Stimulated activated naive CD8-positive, alpha-beta T cell treated with anti-CD3 and anti-CD28 coated beads, Interleukin-15, Interleukin-2, amounts not matched to agents 100 ng/mL and 50 ng/mL, for 24 hours (primary cell): ENCODE data around the gene SNRNP70.

ENCODE experiments used
- H3K27ac Mint-ChIP-seq: one replicate; pipeline ENCODE4 v1.8.0; 2021; ENCODE audit warnings: mild to moderate bottlenecking, mixed read lengths
- H3K27me3 Mint-ChIP-seq: one replicate; pipeline ENCODE4 v1.8.0; 2021; ENCODE audit warnings: mixed read lengths
- H3K36me3 Mint-ChIP-seq: one replicate; pipeline ENCODE4 v1.8.0; 2021; ENCODE audit warnings: low read depth, mixed read lengths
- H3K4me1 Mint-ChIP-seq: one replicate; pipeline ENCODE4 v1.8.0; 2021; ENCODE audit warnings: low read depth, mixed read lengths
- H3K4me3 Mint-ChIP-seq: one replicate; pipeline ENCODE4 v1.8.0; 2021; ENCODE audit warnings: mild to moderate bottlenecking, mixed read lengths
- H3K9me3 Mint-ChIP-seq: one replicate; pipeline ENCODE4 v1.8.0; 2021; ENCODE audit warnings: mixed read lengths

SNRNP70 gene

DNA sequence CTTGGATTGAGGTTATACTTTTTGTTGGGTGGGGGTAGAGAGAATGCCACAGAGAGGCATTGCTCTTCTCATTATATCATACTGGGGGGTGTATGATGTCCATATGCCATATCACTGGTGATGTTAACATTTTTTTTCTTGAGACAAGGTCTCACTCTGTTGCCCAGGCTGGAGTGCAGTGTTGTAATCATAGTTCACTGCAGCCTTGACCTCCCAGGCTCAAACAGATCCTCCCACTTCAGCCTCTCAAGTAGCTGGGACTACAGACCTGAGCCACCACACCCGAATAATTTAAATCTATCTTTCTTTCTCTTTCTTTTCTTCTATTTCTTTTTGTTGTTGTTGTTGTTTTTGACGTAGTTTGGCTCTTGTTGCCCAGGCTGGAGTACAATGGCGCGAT, 4.9 kb upstream of the SNRNP70 start:
- peaks cover 7% of the 10 kb centered on the region for H3K27me3 Mint-ChIP-seq
- no peak overlapping the region for H3K27ac Mint-ChIP-seq
- peaks cover 10% of the 10 kb centered on the region for H3K4me1 Mint-ChIP-seq

DNA sequence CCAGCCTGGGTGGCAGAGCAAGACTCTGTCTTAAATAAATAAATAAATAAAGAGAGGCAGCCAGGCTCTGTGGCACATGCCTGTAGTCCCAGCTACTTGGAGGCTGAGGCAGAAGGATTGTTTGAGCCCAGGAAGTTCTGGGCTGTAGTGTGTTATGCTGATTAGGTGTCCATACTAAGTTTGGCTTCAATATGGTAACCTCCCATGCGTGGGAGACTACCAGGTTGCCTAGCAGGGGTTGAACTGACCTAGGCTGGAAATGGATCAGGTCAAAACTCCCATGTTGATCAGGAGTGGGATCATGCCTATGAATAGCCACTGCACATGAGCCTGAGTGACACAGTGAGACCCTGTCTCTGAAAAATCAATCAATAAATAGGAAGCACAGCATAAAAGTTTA, 4.0 kb upstream of the SNRNP70 start:
- Mint-ChIP-seq H3K36me3 (peaks cover 10% of the 10 kb centered on the region), H3K9me3 (no peaks in the 10 kb centered on the region), H3K27ac (no peak overlapping the region), H3K4me3 (no peak overlapping the region), H3K27me3 (peaks cover 3% of the 10 kb centered on the region), H3K4me1 (peaks cover 15% of the 10 kb centered on the region)

More for the DNA sequence above, 4.9 kb upstream of the SNRNP70 start:
- Mint-ChIP-seq H3K36me3 (peaks cover 4% of the 10 kb centered on the region), H3K4me3 (no peak overlapping the region), H3K9me3 (no peaks in the 10 kb centered on the region)

DNA sequence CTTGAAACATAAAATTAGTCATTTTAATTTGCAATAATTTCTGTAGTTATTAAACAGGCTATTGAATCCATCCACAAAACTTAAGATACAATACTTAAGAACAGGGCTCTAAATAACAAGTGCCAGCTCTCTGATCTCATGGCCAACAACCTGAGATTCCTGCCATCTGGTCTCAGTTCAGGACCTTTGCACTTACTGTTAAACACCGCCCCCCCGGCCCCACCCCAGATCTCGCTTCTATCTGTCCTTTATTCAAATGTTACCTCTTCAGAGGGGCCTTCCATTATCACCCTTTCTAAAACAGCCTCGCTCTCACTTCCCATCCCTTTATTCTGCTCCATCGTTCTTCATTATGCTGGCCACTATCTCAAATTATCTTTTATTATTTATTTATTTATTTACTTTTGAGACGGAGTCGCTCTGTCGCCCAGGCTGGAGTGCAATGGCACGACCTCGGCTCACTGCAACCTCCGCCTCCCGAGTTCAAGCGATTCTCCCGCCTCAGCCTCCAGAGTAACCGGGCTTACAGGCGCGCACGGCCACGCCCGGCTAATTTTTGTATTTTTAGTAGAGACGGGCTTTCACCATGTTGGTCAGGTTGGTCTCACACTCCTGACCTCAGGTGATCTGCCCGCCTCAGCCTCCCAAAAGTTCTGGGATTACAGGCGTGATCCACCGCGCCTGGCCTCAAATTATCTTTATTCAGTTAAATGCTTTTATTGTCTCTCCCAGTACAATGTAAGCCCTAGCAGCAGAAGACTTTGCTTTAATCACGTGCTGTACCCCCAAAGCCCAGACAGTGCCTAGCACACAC, 838 bp upstream of the SNRNP70 start:
- Mint-ChIP-seq H3K27me3 (no peaks in the 10 kb centered on the region), H3K36me3 (peaks cover 29% of the 10 kb centered on the region), H3K4me3 (peak overlapping the region; percentile 95), H3K4me1 (peaks cover 41% of the 10 kb centered on the region), H3K9me3 (no peaks in the 10 kb centered on the region), H3K27ac (peak overlapping the region; percentile 94)

DNA sequence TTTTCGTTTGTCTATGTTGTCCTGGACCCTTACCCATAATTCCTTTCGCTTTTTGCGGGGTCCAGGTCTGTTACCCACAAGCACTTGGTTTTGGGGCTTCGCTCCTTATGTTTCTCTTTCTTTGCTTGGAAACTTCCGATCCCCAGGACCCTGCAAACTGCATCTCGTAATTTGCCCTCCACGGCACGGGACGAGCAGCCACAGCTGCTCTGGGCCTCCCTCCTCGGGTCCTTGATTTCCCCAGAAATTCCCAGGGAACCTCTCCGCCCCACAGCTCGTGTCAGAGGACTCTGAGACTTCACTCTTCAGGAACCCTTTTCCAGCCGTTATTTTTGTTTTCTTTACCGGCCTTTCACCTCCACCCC, 599 bp downstream of the SNRNP70 start:
- H3K27ac Mint-ChIP-seq: peak overlapping the region; percentile 94
- H3K9me3 Mint-ChIP-seq: no peaks in the 10 kb centered on the region
- no peaks in the 10 kb centered on the region for H3K27me3 Mint-ChIP-seq
- H3K4me1 Mint-ChIP-seq: peaks cover 50% of the 10 kb centered on the region
- peak overlapping the region; percentile 95 for H3K4me3 Mint-ChIP-seq
- peaks cover 41% of the 10 kb centered on the region for H3K36me3 Mint-ChIP-seq

DNA sequence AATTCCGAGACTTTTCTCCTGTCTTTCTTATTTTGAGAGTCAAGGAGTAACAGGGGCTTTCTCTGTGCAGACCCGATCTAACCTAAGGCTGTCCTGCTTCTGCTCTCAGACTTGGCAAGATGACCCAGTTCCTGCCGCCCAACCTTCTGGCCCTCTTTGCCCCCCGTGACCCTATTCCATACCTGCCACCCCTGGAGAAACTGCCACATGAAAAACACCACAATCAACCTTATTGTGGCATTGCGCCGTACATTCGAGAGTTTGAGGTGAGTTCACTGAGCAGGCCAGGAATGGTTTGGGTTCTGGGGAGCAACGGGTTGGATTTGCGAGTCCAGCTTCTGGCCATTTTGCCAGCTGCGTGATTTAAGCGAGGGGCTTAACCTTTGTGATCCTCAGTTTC, 1.0 kb downstream of the SNRNP70 start:
- Mint-ChIP-seq H3K9me3 (no peaks in the 10 kb centered on the region), H3K27me3 (no peaks in the 10 kb centered on the region), H3K36me3 (peaks cover 44% of the 10 kb centered on the region), H3K27ac (peak overlapping the region; percentile 94), H3K4me3 (peak overlapping the region; percentile 95), H3K4me1 (peaks cover 53% of the 10 kb centered on the region)

DNA sequence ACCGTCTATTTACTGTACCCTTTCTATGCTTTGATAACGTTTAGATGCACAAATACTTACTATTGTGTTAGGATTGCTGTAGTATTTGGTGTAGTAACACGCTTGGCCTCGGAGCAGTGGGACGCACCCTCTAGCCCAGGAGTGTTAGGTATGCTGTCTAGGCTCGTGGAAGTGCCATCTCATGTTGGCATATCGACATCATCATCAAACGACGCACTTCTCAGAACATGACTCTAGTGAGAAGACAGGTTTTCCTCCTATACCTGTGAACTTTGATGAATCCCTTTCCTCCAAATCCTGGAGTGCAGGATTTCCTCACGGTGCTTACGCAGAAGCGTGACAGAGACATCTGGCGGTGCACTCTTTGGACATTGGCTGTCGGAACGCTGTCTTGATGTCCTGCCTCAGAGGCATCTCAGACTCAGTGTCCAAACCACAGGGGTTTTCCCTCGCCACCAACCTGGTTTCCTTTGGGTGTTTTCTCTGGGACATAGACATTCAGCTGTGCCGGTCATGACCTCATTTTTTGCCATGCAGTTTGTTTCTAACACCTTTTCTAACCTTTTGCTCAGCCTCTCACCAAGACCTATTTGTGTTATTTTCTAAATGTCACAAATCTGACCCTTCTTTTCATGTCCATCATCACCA, 6.3 kb downstream of the SNRNP70 start:
- Mint-ChIP-seq H3K27ac (peak overlapping the region; percentile 59), H3K9me3 (no peaks in the 10 kb centered on the region), H3K36me3 (peaks cover 66% of the 10 kb centered on the region), H3K27me3 (no peaks in the 10 kb centered on the region), H3K4me3 (no peak overlapping the region), H3K4me1 (peaks cover 44% of the 10 kb centered on the region)

DNA sequence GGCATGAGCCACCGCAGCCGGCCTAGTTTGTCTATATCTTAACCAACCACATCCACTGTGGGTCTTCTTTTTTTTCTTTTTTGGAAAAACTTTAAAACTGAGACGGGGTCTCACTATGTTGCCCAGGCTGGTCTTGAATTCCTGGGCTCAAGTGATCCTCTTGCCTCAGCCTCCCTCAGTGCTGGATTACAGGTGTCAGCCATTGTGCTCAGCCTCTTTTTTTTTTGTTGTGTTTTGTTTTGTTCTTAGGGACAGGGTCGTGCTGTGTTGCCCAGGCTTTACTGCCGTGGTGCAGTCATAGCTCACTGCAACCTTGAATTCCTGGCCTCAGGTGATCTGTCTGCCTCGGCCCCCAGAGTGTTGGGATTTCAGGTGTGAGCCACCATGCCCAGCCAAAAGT, 7.4 kb downstream of the SNRNP70 start:
- peaks cover 65% of the 10 kb centered on the region for H3K36me3 Mint-ChIP-seq
- peaks cover 32% of the 10 kb centered on the region for H3K4me1 Mint-ChIP-seq
- no peak overlapping the region for H3K4me3 Mint-ChIP-seq
- H3K27ac Mint-ChIP-seq: no peak overlapping the region
- no peaks in the 10 kb centered on the region for H3K27me3 Mint-ChIP-seq
- H3K9me3 Mint-ChIP-seq: no peaks in the 10 kb centered on the region

DNA sequence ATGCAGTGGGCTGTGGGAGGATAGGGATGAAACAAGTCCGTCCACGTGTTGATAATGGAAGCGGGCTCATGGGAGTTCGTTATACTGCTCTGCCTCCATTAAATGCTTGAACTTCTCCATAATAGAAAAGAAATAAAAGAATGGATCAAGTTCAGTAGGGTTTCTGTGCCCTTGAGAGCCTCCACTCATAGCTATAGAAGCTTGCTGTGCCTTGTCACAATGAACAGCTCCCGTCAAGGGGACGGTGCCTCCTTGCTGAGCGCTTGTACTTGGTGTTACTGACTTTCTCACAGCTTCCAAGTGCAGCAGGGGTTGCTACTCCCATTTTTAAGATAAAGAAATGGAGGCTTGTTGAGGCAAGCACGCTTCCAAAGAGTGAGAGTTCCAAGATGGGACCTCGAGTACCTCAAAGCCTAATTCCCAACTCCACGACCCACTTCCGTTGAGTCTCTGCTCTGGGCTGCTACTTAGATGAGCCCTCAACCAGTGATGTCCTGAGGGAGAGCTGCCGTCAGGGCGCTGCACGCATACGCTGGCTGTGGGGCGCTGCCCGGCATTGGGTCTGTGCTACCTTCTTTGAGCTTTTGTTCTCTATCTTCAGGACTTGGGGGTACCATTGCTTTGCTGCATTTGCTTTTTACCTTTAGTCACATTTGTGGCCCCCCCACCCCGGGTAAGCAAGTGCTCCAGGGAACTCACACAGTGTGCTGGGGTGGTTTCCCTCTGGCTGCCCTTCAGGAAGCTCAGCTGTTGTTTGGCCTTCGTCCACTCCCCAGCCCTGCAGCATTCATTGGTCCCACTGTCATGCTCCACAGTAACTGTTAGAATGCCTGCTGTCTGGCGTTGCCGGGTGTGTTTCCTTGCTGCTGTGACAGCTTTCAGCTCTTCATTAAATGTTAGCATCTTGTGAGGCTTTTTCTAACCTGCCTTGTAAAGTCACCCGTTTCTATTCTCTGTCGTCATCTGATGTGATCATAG, 9.5 kb downstream of the SNRNP70 start:
- Mint-ChIP-seq H3K36me3 (peaks cover 71% of the 10 kb centered on the region), H3K4me3 (no peak overlapping the region), H3K27ac (peak overlapping the region; percentile 21)

DNA sequence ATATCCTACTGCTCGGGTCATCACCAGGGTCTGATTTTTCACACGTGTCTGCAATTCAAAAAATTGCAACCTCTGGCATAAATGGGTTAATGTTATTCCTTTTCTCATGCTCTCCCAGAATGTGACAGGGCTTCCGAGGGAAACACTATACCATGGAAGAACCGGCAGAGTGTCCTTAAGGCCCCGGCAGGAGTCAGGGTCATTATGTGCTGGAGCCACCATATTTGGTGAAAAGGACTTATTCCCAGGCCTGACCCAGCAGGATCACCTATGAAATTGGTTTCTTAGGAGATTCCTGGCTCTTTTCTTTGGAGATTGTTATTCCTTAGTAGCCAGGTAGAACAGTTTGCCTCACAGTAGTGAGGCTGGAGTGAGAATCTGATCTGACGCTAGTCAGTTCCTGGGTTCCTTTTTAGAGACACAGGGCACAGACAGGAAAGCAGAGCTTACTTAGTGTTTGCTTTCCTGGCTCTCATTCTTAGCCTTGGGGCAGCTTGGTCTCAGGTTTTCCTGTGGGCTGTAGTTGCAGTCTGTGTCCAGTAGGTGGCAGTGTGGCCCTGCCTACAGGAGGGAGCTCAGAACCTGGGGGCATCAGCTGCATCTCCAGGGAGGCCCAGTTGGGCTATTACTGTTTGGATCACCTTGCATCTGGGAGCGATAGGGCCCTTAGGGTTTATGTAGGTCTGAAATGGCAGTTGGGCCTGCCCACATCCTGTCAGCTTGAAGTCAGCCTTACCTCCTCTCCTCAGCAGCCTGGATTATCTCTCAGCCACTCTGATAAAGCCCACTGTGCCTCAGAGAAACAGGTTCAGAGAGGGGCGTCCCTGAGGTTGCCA, 12.4 kb downstream of the SNRNP70 start:
- Mint-ChIP-seq H3K27me3 (no peaks in the 10 kb centered on the region), H3K27ac (no peak overlapping the region), H3K36me3 (peaks cover 66% of the 10 kb centered on the region), H3K4me1 (no peaks in the 10 kb centered on the region), H3K4me3 (no peak overlapping the region), H3K9me3 (no peaks in the 10 kb centered on the region)

More for the DNA sequence above, 9.5 kb downstream of the SNRNP70 start:
- Mint-ChIP-seq H3K27me3 (no peaks in the 10 kb centered on the region), H3K9me3 (no peaks in the 10 kb centered on the region), H3K4me1 (peaks cover 20% of the 10 kb centered on the region)

DNA sequence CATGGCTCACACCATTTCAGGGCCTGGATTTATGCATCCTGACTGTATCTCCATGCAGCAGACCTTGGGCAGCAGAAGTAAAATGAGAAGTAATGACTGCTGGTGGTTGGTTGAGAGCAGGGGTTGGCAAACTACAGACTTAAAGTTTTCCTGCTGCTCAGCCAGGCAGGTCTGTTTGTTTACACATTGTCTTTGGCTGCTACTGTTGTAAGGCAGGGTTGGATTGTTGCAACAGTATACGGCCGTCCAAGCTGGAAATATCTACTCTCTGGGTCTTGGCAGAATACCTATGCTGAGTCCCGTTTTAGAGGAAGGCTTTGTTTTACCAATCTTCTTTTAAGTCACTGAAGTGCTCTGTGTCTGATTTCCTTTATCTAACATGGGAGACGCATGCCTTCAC, 13.5 kb downstream of the SNRNP70 start:
- Mint-ChIP-seq H3K36me3 (peaks cover 62% of the 10 kb centered on the region), H3K27ac (no peak overlapping the region), H3K4me1 (no peaks in the 10 kb centered on the region), H3K9me3 (no peaks in the 10 kb centered on the region), H3K27me3 (no peaks in the 10 kb centered on the region), H3K4me3 (no peak overlapping the region)

DNA sequence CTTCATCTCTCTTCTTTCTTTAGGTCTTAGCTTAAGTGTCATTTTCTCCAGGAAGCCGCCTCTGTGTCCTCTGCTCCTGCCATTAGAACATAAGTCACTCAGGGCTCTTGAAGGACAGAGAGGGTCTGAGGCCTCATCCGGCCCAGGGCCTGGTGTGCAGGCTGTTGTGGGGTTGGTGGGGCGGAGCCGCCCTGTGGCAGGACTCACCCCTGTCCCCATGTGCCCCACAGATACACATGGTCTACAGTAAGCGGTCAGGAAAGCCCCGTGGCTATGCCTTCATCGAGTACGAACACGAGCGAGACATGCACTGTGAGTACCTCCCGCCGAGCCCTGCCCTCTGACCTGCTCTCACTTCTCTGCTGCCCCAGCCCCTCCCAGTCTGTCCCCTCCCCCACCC, 15.9 kb downstream of the SNRNP70 start:
- H3K4me3 Mint-ChIP-seq: no peak overlapping the region
- no peaks in the 10 kb centered on the region for H3K27me3 Mint-ChIP-seq
- peaks cover 51% of the 10 kb centered on the region for H3K36me3 Mint-ChIP-seq
- H3K9me3 Mint-ChIP-seq: no peaks in the 10 kb centered on the region
- no peaks in the 10 kb centered on the region for H3K4me1 Mint-ChIP-seq
- H3K27ac Mint-ChIP-seq: peak overlapping the region; percentile 5

DNA sequence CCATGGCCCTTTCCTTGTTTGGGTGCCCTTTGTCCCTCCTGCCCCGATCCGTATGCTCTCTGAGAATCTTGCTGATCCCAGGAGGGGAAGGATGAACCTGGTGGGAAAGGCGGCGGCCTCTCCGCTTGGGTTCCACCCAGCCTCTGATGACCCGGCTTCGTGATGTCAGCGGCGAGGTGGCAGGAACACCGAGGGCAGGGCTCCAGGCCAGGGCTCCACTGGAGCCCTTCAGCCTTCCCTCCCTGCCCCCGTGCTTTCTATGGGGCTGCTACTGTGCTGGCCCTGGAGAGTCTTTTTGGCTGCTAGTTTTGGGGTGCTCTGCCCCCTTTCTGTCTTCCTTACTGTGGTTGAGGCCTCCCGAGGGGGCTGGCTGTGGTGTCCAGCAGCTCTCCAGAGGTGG, 17.1 kb downstream of the SNRNP70 start:
- Mint-ChIP-seq H3K27ac (no peak overlapping the region), H3K27me3 (no peaks in the 10 kb centered on the region), H3K4me1 (no peaks in the 10 kb centered on the region)

DNA sequence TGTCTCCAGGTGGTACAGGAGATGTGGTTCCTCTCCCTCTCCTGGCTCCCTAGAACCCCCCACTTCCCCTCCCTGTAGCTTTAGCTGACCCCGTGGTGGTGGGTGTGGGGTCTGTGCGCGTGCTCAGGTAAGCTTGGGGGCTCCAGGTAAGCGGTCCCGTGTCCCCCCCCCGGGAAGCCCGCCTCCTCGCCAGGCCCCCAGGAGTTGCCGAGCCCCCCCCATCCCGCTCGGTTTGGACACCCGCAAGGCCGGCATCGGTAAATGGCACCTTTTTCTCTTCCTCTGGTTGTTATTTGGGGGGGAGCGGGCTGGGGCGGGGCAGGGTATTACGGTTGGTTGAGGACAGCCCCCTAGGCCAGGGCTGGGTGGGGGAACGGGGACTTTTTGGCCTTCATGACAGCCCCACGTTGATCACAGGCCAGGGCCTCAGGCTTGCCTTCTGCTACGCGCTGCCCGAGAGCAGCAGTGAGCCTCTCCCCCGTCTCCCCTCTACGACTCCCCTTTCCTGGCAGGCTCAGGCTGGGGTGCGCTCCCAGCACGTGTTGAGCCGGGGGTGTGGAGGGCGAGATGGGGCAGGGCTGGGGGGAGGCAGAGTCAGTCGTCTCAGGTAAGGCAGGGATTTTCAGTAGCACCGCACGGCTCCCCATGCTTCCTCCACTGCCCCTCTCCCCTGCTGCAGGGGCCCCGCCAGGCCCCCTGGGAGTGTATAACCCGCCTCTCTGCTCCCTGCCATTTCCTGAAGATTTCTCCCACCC, 18.3 kb downstream of the SNRNP70 start:
- Mint-ChIP-seq H3K27me3 (no peaks in the 10 kb centered on the region), H3K27ac (no peak overlapping the region), H3K9me3 (no peaks in the 10 kb centered on the region), H3K36me3 (peaks cover 53% of the 10 kb centered on the region), H3K4me1 (no peaks in the 10 kb centered on the region), H3K4me3 (no peak overlapping the region)

More for the DNA sequence above, 17.1 kb downstream of the SNRNP70 start:
- peaks cover 59% of the 10 kb centered on the region for H3K36me3 Mint-ChIP-seq
- H3K4me3 Mint-ChIP-seq: no peak overlapping the region
- H3K9me3 Mint-ChIP-seq: no peaks in the 10 kb centered on the region
